GM21529 (cell line): Measurements from ENCODE around the gene FYB1.

Source experiments
- ATAC-seq: cut with Tn5 transposase; IDR thresholded peaks from one replicate; pipeline ENCODE4 v1.9.1; 2021; ENCODE audit not compliant: unreplicated experiment

Gene FYB1

DNA sequence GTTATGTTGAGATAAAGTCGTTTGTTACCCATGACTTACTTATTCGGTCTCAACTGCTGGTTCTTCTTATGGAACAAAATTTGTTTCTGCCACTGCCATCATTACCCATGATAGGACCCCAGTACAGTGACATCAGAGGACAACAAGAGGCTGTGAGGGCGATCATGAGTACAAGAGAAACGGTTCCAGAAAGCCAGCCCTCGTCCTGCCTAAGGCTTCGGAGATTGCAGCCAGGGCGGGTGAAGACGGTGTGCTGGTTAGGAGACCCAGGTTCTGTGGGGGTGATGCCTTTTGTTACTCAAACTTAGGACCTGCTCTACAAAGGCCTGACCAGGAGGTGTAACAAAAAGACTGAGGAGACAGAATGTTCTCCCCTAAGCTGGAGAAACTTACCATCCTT, 10.9 kb downstream of the FYB1 start:
- ATAC-seq, result no peak

GRCh38 chr5:39207345-39208045, 11.9 kb downstream of the FYB1 start:
- ATAC-seq, result no peak

- no peak for ATAC-seq
Observed at GRCh38 chr5:39206630-39207321, 12.6 kb downstream of the FYB1 start.

DNA sequence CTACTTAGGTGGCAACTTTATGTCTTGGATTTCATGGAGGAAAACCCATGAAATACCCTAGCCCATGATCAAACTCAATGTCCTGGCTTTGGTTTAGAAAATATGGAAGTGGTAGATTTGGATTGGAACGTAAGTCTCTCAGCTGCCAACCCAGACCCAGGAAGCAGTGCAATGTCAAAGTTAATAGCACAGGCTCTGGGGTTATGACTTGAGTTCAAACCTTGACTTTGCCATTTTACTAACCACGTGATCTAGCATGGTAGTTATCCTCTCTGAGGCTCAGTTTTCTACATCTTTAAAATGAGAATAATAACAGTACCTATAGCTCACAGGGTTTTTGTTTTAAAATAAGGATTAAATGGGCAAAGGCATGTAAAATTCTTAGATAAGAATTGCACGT, 13.8 kb downstream of the FYB1 start:
- no peak for ATAC-seq

DNA sequence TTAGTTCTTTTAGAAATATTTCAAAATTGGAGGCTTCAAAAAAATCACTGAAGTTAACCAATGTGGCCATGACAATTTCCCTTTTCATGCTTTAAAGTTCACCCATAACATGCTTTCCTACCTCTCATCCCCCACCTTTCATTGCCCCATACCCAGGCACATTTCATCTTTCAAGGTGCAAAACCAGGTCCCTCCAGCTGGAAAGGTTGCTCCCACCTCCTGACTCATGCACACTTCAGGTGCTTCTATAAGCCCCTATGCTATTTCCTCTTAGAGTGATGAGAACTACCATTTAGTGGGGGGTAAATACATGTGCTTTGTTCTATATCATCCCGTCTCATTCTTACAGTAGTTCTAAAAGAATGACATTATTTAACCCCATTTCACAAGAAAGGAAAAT, 15.4 kb downstream of the FYB1 start:
- ATAC-seq, result no peak

DNA sequence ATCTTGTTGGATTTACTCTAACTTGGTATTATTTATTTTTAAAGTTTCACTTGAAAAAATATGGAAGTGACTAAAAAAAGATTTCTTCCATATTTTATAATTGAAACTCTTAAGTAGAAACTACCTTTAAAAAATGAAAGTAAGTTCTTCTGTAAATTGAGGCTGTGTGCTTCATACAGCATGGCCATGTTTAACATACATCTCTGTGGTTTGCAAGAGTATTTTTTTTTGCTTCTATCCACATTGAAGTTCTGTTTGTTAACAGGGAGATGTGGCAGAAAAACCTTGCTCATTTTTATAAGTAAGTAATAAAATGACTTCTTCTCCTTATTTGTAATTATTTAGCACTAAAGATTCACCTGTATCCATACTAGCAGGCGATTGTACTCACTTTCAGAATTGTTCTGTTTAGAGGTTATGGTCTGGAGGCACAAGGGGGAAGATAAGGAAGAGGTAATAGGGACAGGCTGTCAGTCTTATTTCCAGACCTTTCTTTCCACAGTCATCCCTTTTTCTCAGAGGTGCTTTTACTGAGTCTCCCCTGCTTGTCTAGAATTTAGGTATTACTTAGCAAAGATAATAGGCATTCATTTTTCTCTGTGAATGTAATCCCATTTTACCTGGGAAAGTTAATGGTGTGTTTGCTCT, 16.0 kb downstream of the FYB1 start:
- no peak for ATAC-seq

DNA sequence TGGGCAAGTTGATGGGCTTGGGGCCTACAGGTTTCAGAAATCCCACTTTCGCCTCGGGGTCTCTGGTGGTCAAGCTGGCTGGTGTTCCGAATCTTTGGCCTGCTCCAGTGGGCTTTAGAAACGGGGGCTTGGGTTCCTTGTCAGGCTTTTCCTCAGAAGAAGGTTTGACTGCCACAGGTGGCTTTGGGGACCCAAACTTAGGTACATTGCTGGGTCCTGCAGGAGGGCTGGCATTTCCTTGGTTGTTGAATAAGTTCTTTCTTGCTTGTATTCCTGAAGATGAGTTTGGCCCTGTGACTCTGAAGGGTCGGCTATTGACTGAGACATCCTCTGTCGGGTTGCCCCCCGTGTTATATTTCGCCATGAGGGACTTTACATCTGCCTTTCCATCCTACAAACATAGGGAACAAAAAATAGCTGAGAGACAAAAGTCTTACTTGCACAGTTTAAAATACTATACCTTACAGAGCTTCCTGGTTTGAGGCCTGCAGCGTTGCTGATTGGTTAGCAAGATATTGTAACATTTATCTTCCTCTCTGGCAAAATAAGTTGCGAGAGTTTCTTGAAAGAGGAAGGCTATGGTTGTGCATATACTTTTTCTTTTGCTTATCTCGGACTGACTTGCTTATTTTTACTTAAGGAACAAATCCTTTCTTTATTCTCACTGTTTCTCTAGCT, 16.6 kb downstream of the FYB1 start:
- no peak for ATAC-seq

GRCh38 chr5:39201781-39202596, 17.4 kb downstream of the FYB1 start:
- no peak for ATAC-seq

GRCh38 chr5:39201160-39201780, 18.1 kb downstream of the FYB1 start:
- ATAC-seq, result no peak

DNA sequence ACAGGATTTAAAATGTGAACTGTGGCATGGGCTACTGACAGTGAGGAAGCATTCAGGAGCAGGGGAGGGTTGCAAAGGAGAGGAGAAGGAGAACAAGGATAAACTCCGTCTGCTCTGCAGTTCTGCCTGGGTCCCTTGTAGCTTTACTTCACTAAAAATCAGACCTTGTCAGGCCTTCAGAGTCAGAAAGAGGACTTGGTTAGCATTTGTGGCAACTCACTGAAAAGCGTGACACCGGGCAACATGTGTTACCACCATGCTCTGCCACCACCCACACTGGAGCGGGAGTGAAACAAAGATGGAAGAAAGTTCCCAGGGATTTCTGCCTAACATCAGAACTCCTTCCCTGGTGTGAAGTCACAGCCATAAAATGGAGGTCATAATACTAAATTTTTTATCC, 19.3 kb downstream of the FYB1 start:
- ATAC-seq, result no peak

- ATAC-seq, result no peak
Observed at GRCh38 chr5:39199335-39199734, 20.0 kb downstream of the FYB1 start.

GRCh38 chr5:39198127-39198526, 21.2 kb downstream of the FYB1 start:
- no peak for ATAC-seq

- ATAC-seq, result no peak
Observed at GRCh38 chr5:39197556-39197955, 21.8 kb downstream of the FYB1 start.

DNA sequence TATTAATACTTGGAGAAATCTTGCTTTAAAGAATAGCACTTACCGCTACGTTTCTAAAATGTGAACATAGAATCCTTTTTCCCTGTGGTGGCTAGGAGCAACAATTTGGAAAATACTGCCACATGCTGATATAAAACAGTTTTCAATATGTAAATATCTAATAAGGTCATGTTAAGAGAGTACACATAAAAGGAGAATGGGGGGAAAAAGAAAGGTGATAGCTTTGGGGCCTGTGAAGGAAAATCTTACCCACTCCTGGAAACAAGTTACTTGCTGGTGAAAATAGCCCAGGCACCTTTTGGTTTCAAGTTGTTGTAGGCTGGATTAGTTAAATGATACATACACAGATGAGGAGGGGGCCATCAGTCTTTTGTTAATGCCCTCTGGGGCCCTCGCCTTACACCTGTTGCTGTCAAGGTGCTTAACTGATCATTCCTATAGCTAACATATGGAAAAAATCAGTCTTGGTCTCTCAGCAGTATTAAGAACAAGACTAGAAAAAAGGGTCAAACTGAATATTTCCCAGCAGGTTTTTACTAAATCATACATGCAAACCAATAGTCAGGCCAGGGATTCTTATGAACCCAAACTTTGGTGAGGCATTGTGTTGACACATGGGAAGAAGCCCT, 24.1 kb downstream of the FYB1 start:
- ATAC-seq, result no peak

GRCh38 chr5:39194466-39195136, 24.8 kb downstream of the FYB1 start:
- ATAC-seq, result no peak

DNA sequence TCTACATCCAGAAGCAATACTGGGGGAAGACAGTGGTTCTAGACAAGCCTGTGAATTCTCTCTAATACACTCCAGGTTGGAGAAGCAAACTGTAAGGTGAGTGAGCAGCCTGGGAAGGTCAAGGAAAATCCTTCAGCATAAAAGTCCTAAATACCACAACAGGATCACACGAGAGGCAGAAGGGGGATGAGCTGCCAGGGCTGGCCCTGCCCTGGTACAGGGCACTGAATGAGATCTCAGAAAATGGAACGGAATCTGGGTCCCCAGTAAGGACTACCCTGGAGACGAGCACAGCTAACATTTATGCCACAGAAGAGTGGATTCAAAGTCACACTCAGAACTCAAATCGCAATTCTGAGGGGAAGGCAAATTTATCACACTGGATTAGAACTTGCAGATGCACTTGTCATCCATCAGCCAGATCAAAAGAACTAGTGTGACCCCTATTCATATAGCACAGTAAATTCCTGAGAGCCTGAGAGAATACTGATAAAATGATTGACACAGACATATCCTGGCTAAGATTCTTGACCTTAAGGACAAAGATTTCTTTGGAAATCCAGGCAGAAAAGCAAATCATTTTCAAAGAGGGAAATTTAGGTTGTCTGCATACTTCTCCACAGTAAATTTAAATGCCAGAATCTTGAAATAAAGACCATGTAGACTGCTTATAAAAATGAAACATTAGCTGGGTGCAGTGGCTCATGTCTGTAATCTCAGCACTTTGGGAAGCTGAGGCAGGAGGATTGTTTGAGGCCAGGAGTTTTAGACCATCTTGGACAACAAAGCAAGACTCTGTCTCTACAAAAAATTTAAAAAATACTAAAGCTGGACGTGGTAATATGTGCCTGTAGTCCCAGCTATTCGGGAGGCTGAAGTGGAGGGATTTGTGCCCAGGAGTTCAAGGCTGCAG, 25.6 kb downstream of the FYB1 start:
- ATAC-seq, result no peak

DNA sequence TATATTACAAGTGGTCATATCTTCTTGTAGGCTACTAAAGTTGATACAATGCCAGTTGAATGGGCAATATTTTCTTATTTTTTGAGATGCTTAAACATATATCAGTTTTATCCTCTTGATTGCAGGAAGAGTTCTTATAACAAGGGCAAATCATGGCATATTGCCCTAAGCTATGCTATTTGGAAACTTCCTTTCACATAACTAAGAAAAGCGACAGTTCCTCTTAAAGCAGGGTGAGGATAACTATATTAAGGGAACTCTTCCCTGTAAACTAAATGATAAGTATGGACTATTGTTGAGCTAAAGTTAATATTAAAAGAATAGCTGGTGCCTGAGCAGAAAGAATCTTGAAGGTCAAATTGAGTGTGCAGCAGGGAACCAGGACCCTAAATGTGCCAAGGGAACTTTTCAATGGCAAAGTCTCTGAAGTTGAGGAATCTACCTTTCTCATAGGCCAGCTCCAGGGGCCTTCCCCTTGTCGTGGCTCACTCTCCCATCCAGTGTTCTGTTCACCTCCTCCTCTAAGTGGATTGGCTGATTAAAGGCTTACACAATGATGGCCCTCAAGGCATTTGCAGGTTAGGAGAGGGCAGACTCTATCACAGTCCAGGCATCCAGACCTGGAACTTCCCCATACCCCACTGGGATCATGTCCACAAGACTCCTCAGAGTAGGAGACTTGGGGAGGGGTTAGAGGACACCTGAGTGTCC, 26.8 kb downstream of the FYB1 start:
- ATAC-seq, result no peak

GRCh38 chr5:39191216-39191615, 28.1 kb downstream of the FYB1 start:
- no peak for ATAC-seq
